ENCODE results near the gene SMURF1. TPM values are rescaled to one million over a fixed set of nuclear protein-coding genes. Genes with fewer than 3 reads are reported as not detected.

The SMURF1 gene
- total RNA-seq, 1 experiment from 2014 or later, result 25.0 TPM

GRCh38 chr7:99001482-99002147 lies 142.3 kb downstream of the SMURF1 start:
- H3K4me3 ChIP-seq, result no peak overlapping the region
- no peak for DNase-seq
- no peaks in the 10 kb centered on the region for H3K27me3 ChIP-seq
- no peaks in the 10 kb centered on the region for H3K9me3 ChIP-seq (replicated peaks)
- H3K36me3 ChIP-seq, result peaks cover 48% of the 10 kb centered on the region
- H3K27ac ChIP-seq, result no peak overlapping the region
- H3K4me1 ChIP-seq, result no peaks in the 10 kb centered on the region

DNA sequence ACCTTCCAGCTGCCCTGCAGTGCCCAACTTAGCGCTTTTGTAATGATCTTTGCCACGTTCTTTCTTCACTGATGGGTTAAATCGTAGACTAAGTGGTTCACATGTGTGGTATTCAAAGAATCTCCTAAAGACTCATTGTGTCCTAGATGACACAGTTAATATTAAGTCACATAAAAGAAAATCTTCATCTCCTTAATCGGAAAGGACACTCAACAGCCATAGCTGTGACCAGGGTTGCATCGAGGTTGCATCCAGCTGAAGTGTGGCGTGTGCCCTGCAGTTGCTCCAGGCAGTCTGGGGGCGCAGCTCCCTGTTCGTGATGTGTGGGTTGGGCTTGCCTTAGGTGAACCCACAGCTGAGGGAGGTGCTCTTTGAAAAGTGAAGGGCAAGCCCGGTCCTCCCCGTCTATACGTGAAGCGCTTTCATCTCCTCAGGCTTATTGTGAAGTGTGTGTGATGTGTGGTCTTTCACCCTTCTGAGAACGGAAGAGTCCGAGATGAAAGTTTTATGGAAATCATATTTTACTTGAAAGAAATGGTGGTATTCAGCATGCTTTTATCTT lies 142.9 kb downstream of the SMURF1 start:
- Histone ChIP-seq H3K27ac (no peak overlapping the region), H3K27me3 (no peaks in the 10 kb centered on the region), H3K9me3 (replicated peaks) (no peaks in the 10 kb centered on the region), H3K4me3 (no peak overlapping the region), H3K4me1 (no peaks in the 10 kb centered on the region), H3K36me3 (peaks cover 42% of the 10 kb centered on the region)
- no peak for DNase-seq

- Histone ChIP-seq H3K27me3 (no peaks in the 10 kb centered on the region), H3K4me1 (no peaks in the 10 kb centered on the region), H3K27ac (no peak overlapping the region), H3K4me3 (no peak overlapping the region), H3K36me3 (peaks cover 40% of the 10 kb centered on the region), H3K9me3 (replicated peaks) (no peaks in the 10 kb centered on the region)
- DNase-seq, result no peak
Measured at GRCh38 chr7:99000196-99000903, 143.6 kb downstream of the SMURF1 start.

GRCh38 chr7:98998821-98999725 lies 144.8 kb downstream of the SMURF1 start:
- Histone ChIP-seq H3K36me3 (peaks cover 33% of the 10 kb centered on the region), H3K27ac (no peak overlapping the region), H3K4me3 (no peak overlapping the region), H3K27me3 (no peaks in the 10 kb centered on the region), H3K4me1 (no peaks in the 10 kb centered on the region), H3K9me3 (replicated peaks) (no peaks in the 10 kb centered on the region)
- no peak for DNase-seq

GRCh38 chr7:98997846-98998245 lies 146.1 kb downstream of the SMURF1 start:
- no peak for DNase-seq
- no peaks in the 10 kb centered on the region for H3K27me3 ChIP-seq
- no peaks in the 10 kb centered on the region for H3K9me3 ChIP-seq (replicated peaks)
- H3K36me3 ChIP-seq, result peaks cover 42% of the 10 kb centered on the region
- no peaks in the 10 kb centered on the region for H3K4me1 ChIP-seq
- H3K27ac ChIP-seq, result no peak overlapping the region
- H3K4me3 ChIP-seq, result no peak overlapping the region

- Histone ChIP-seq H3K9me3 (replicated peaks) (no peaks in the 10 kb centered on the region), H3K4me1 (no peaks in the 10 kb centered on the region), H3K27me3 (no peaks in the 10 kb centered on the region), H3K36me3 (peaks cover 50% of the 10 kb centered on the region), H3K4me3 (no peak overlapping the region), H3K27ac (no peak overlapping the region)
- DNase-seq, result no peak
Measured at GRCh38 chr7:98996150-98996552, 147.8 kb downstream of the SMURF1 start.

DNA sequence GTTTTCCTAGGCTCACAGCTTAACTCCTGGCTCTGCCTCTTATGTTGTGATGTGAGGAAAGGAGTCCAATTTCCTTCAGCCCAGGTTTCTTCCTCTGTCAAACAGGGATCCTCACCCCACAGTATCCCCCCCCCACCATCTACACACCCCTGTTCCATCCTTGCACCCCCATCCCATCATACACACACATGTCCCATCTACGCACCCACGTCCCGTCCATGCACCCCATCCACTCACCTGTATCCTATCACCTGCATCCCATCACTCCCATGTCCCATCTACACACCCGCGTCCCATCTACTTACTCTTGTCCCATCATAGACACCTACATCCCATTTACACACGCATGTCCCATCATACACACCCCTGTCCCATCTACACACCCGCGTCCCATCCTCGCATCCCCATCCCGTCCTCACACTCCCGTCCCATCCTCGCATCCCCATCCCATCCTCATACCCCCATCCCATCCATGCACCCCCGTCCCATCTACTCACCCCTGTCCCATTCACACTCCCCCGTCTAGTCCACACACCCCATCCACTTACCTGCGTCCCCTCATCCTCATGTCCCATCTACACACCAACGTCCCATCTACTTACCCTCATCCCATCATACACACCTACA lies 148.3 kb downstream of the SMURF1 start:
- no peaks in the 10 kb centered on the region for H3K4me1 ChIP-seq
- DNase-seq, result no peak
- no peaks in the 10 kb centered on the region for H3K9me3 ChIP-seq (replicated peaks)
- H3K4me3 ChIP-seq, result no peak overlapping the region
- no peaks in the 10 kb centered on the region for H3K27me3 ChIP-seq
- no peak overlapping the region for H3K27ac ChIP-seq
- H3K36me3 ChIP-seq, result peaks cover 48% of the 10 kb centered on the region

DNA sequence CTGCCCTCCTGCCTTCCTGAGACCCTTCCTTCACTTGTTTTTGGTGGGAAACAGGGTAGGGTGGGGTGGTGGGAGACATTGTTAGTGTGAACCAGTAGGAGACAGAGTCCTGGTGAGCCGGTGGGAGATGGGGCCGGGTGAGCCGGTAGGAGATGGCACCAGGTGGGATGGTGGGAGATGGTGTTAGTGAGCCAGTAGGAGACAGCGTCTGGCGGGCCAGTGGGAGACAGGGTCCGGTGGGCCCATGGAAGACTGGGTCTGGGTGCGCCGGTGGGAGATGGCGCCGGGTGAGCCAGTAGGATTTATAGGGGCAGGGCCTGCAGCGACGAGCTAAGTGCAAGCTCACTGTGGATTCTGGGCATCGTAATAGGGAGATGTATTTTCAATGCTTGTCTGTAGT lies 148.8 kb downstream of the SMURF1 start:
- Histone ChIP-seq H3K36me3 (peaks cover 52% of the 10 kb centered on the region), H3K27me3 (no peaks in the 10 kb centered on the region), H3K4me1 (no peaks in the 10 kb centered on the region), H3K27ac (no peak overlapping the region), H3K9me3 (replicated peaks) (no peaks in the 10 kb centered on the region), H3K4me3 (no peak overlapping the region)
- no peak for DNase-seq

- DNase-seq, result no peak
- no peaks in the 10 kb centered on the region for H3K4me1 ChIP-seq
- no peak overlapping the region for H3K4me3 ChIP-seq
- H3K9me3 ChIP-seq (replicated peaks), result no peaks in the 10 kb centered on the region
- H3K36me3 ChIP-seq, result peaks cover 50% of the 10 kb centered on the region
- no peak overlapping the region for H3K27ac ChIP-seq
- no peaks in the 10 kb centered on the region for H3K27me3 ChIP-seq
Measured at GRCh38 chr7:98994046-98994944, 149.6 kb downstream of the SMURF1 start.

GRCh38 chr7:98993024-98993897 lies 150.6 kb downstream of the SMURF1 start:
- Histone ChIP-seq H3K4me1 (no peaks in the 10 kb centered on the region), H3K27ac (no peak overlapping the region), H3K27me3 (no peaks in the 10 kb centered on the region), H3K4me3 (no peak overlapping the region), H3K36me3 (peaks cover 56% of the 10 kb centered on the region), H3K9me3 (replicated peaks) (no peaks in the 10 kb centered on the region)
- no peak for DNase-seq

- Histone ChIP-seq H3K4me1 (no peaks in the 10 kb centered on the region), H3K27me3 (no peaks in the 10 kb centered on the region), H3K27ac (no peak overlapping the region), H3K4me3 (no peak overlapping the region), H3K9me3 (replicated peaks) (no peaks in the 10 kb centered on the region), H3K36me3 (peaks cover 61% of the 10 kb centered on the region)
- DNase-seq, result no peak
Measured at GRCh38 chr7:98992076-98992475, 151.8 kb downstream of the SMURF1 start.

GRCh38 chr7:98991141-98991540 lies 152.8 kb downstream of the SMURF1 start:
- Histone ChIP-seq H3K27me3 (no peaks in the 10 kb centered on the region), H3K4me1 (no peaks in the 10 kb centered on the region), H3K27ac (no peak overlapping the region), H3K4me3 (no peak overlapping the region), H3K36me3 (peaks cover 70% of the 10 kb centered on the region), H3K9me3 (replicated peaks) (no peaks in the 10 kb centered on the region)
- DNase-seq, result no peak

GRCh38 chr7:98990356-98990755 lies 153.6 kb downstream of the SMURF1 start:
- Histone ChIP-seq H3K4me1 (no peaks in the 10 kb centered on the region), H3K27ac (no peak overlapping the region), H3K27me3 (no peaks in the 10 kb centered on the region), H3K9me3 (replicated peaks) (no peaks in the 10 kb centered on the region), H3K36me3 (peaks cover 78% of the 10 kb centered on the region), H3K4me3 (no peak overlapping the region)
- DNase-seq, result no peak
